Spleen (tissue), 11 donors: ENCODE results near the gene PLPP3. TPM values are rescaled to one million over a fixed set of nuclear protein-coding genes. Genes with fewer than 3 reads are reported as not detected.

Experiments used
- DNase-seq: peaks from one replicate; pipeline ENCODE4 v3.0.0-alpha.2; 2020
- H3K27ac ChIP-seq, 8 donors: fragments of 200-600 bp; sonication (generic) in 7 of 8; 1 replicate in 4 of 8; 2 replicates in 4 of 8; pipeline versions ENCODE4 v1.5.0 to v1.8.0; 2016 to 2021; ENCODE audit warnings: inconsistent platforms in 4 of 8, mild to moderate bottlenecking in 4 of 8, moderate library complexity in 1 of 8
- H3K27me3 ChIP-seq, 7 donors: fragments of 200-600 bp; sonication (generic) in 6 of 7; replicated peaks in 1 of 7; 1 replicate in 4 of 7; 2 replicates in 3 of 7; pipeline versions ENCODE4 v1.5.0 to v1.8.0; 2016 to 2021; ENCODE audit warnings: inconsistent platforms in 3 of 7, mild to moderate bottlenecking in 1 of 7
- H3K36me3 ChIP-seq, 6 donors: fragments of 200-600 bp; sonication (generic) in 5 of 6; 1 replicate in 4 of 6; 2 replicates in 2 of 6; pipeline versions ENCODE4 v1.5.0 to v1.8.0; 2016 to 2021; ENCODE audit warnings: inconsistent platforms in 2 of 6
- H3K4me1 ChIP-seq, 6 donors: fragments of 200-600 bp; sonication (generic) in 5 of 6; 1 replicate in 3 of 6; 2 replicates in 3 of 6; pipeline versions ENCODE4 v1.5.0 to v1.8.0; 2016 to 2021; ENCODE audit warnings: inconsistent platforms in 3 of 6
- H3K4me3 ChIP-seq, 8 donors: fragments of 200-600 bp; sonication (generic) in 7 of 8; 1 replicate in 4 of 8; 2 replicates in 4 of 8; pipeline versions ENCODE4 v1.5.0 to v1.8.0; 2016 to 2021; ENCODE audit warnings: inconsistent platforms in 4 of 8, mild to moderate bottlenecking in 4 of 8, moderate library complexity in 2 of 8
- H3K9me3 ChIP-seq, 8 donors: fragments of 200-600 bp; sonication (generic) in 7 of 8; 1 replicate in 4 of 8; 2 replicates in 4 of 8; pipeline versions ENCODE4 v1.5.0 to v1.8.0; 2016 to 2021; ENCODE audit warnings: inconsistent platforms in 4 of 8
- POLR2A ChIP-seq, 3 donors: fragments of 450-650 bp; IDR thresholded peaks; one replicate each; pipeline ENCODE4 v1.5.1; 2017; ENCODE audit warnings: antibody characterized with exemption in 3 of 3, mild to moderate bottlenecking in 1 of 3
- POLR2AphosphoS5 ChIP-seq, 3 donors: sonication (generic); formaldehyde crosslinking; IDR thresholded peaks; one replicate each; pipeline ENCODE4 v1.5.1; 2017; ENCODE audit warnings: antibody characterized with exemption in 3 of 3
- WGBS, 5 donors: extraction: QIAGEN DNeasy Blood & Tissue Kit in 3 of 5; methylation state at CpG; one replicate each; pipeline versions ENCODE4 v1.1.5 to v1.1.7; 2013 to 2018; 5-methylcytosine and 5-hydroxymethylcytosine counted together
- intact Hi-C: fragments of 100-400 bp; cut with DNase I; formaldehyde crosslinking; loops from one replicate; pipeline ENCODE4 v1.15.0; 2023; ENCODE audit warnings: low total_unique reads
- polyA plus RNA-seq, 3 donors: library from polyadenylated mRNA; stranded (reverse); fragments of 200-250 nt; gene quantifications; one replicate each; pipeline ENCODE4 v1.2.1, GENCODE V29; 2013
- total RNA-seq, 7 donors: library from RNA; depleted of rRNA in 3 of 7; stranded (reverse); fragments of >200 nt in 3 of 7; fragmentation: NEBNext Ultra II Directional in 4 of 7; extraction: Animal tissue kit (Norgen Biotek cat#: 25700) in 4 of 7; gene quantifications; one replicate each; pipeline versions ENCODE4 v1.1.0 to v1.2.1, GENCODE V29; 2016 to 2021
- TF ChIP-seq, protein P1 (sequence below), 11 experiments: fragments of 200-600 bp in 7 of 11; fragments of 450-650 bp in 4 of 11; sonication (generic) in 4 of 11; IDR thresholded peaks in 8 of 11; conservative IDR thresholded peaks in 3 of 11; 1 replicate in 7 of 11; 2 replicates in 4 of 11; pipeline versions ENCODE4 v1.4.0 to v1.8.0; 2016 to 2021; ENCODE audit warnings: antibody characterized with exemption in 11 of 11, inconsistent platforms in 4 of 11, mild to moderate bottlenecking in 1 of 11
- donor health status: healthy with polysubstance abuse.
- donor health status: DM: no; HTN: no; CAD: no; lungs with moderate emphysema.
- donor health status: DM: no; HTN: no; CAD: no.
- donor health status: Bipolar disorder and iron deficiency.
- donor health status: healthy.
- donor health status: DM: no; HTN: no; CAD: no.
- donor health status: DM: yes; HTN: yes; CAD: no.

PLPP3 gene
- total and polyA plus RNA-seq, 10 donors, result 6.7 to 90.0 (median 55.1) TPM

DNA sequence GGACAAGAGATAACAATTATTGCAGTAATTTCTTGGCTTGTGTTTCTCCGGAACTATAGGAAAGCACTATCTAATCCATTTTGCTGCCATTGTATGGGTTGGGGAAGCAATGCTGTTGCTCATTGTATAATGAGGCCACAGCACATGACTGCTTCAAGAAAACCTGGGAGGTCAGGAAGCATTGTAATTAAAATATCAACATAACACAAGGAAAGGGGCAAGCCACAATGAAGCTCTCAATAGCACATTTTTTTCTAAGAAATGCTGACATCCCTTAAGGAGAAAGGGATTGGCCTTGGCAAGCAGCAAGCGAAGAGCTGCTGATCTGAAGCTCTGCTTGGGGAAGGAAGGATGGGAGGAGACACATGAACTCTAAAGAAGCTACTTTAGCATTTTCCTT lies 44.0 kb downstream of the PLPP3 start:
- Histone ChIP-seq H3K27ac (no peak overlapping the region), H3K9me3 (no peaks in the 10 kb centered on the region), H3K27me3 (no peaks in the 10 kb centered on the region), H3K36me3 (peaks cover 4 to 67% (median 14%) of the 10 kb centered on the region in 6 donors), H3K4me1 (peaks cover 0 to 26% (median 10%) of the 10 kb centered on the region in 6 donors), H3K4me3 (no peak overlapping the region)
- intact Hi-C loops, result no loop called here
- DNase-seq, result no peak
- WGBS, 5 donors, result 83 to 90% (median 87%) methylated on average over 2 of the region's 2 CpGs
- TF ChIP-seq POLR2AphosphoS5 (IDR thresholded peaks at IDR 0.05) (no peak), POLR2A (IDR thresholded peaks at IDR 0.05) (no peak)
- TF ChIP-seq, protein P1, sequence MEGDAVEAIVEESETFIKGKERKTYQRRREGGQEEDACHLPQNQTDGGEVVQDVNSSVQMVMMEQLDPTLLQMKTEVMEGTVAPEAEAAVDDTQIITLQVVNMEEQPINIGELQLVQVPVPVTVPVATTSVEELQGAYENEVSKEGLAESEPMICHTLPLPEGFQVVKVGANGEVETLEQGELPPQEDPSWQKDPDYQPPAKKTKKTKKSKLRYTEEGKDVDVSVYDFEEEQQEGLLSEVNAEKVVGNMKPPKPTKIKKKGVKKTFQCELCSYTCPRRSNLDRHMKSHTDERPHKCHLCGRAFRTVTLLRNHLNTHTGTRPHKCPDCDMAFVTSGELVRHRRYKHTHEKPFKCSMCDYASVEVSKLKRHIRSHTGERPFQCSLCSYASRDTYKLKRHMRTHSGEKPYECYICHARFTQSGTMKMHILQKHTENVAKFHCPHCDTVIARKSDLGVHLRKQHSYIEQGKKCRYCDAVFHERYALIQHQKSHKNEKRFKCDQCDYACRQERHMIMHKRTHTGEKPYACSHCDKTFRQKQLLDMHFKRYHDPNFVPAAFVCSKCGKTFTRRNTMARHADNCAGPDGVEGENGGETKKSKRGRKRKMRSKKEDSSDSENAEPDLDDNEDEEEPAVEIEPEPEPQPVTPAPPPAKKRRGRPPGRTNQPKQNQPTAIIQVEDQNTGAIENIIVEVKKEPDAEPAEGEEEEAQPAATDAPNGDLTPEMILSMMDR (IDR thresholded peaks at IDR 0.05 in 8 of 11, conservative IDR thresholded peaks at IDR 0.05 in 3 of 11), result no peak

DNA sequence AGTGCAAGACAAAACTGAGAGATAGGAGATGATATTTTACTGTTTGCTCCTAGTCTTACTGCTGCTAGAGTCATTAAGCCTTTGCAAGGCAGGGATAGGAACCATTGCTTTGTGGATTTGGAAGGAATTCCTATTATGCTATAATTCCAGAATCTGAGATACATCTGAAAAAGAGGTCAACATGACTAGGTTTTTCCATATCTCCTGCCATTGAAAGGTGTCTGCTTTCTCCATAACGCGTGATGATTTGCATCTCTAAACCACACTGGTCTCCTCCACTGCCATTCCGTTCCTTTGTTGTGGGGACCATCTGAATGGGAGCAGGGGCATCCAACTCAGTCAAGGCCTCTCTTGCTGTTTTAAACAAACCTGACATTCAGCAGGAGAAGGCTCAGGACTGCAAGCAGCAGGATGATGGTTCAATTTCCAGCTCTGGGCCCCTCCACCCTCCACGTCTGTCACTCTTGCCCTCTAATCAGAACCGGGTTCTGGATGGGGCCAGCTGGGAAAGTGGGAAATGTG lies 45.2 kb downstream of the PLPP3 start:
- Histone ChIP-seq H3K27ac (no peak overlapping the region), H3K9me3 (no peaks in the 10 kb centered on the region), H3K4me3 (no peak overlapping the region), H3K4me1 (peaks cover 0 to 17% (median 5%) of the 10 kb centered on the region in 6 donors), H3K36me3 (peaks cover 4 to 70% (median 14%) of the 10 kb centered on the region in 6 donors), H3K27me3 (no peaks in the 10 kb centered on the region)
- intact Hi-C loops, result no loop called here
- TF ChIP-seq POLR2A (IDR thresholded peaks at IDR 0.05) (no peak), POLR2AphosphoS5 (IDR thresholded peaks at IDR 0.05) (no peak)
- TF ChIP-seq, protein P1 (IDR thresholded peaks at IDR 0.05 in 8 of 11, conservative IDR thresholded peaks at IDR 0.05 in 3 of 11), result no peak
- WGBS, 5 donors, result 85 to 93% (median 88%) methylated on average over 5 of the region's 5 CpGs
- DNase-seq, result no peak

DNA sequence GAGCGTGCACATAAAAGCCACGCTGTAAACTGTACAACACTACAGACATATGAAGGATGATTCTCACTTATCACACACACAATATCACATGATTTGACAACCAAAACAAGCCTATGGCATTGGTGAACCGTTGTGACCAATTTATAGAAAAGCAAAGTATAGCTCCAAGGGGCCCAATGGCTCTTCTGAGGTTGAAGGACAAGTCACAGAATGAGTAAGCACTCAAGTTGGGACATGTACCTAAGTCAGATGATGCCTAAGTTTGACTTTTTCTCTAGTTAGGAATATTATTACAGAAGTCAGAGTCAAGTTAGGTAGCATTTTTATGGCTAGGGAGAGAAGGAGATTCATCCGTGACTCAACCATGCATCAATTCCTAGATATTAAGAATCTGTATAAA lies 45.7 kb downstream of the PLPP3 start:
- H3K27ac ChIP-seq, result no peak overlapping the region
- H3K4me3 ChIP-seq, result no peak overlapping the region
- H3K27me3 ChIP-seq, result no peaks in the 10 kb centered on the region
- peaks cover 4 to 70% (median 14%) of the 10 kb centered on the region in 6 donors for H3K36me3 ChIP-seq
- TF ChIP-seq POLR2A (IDR thresholded peaks at IDR 0.05) (no peak), POLR2AphosphoS5 (IDR thresholded peaks at IDR 0.05) (no peak)
- TF ChIP-seq, protein P1 (IDR thresholded peaks at IDR 0.05 in 8 of 11, conservative IDR thresholded peaks at IDR 0.05 in 3 of 11), result no peak
- no peak for DNase-seq
- 82 to 92% (median 85%) methylated on average over 4 of the region's 4 CpGs for WGBS, 5 donors
- no peaks in the 10 kb centered on the region for H3K9me3 ChIP-seq
- intact Hi-C loops, result no loop called here
- peaks cover 0 to 23% (median 7%) of the 10 kb centered on the region in 6 donors for H3K4me1 ChIP-seq

DNA sequence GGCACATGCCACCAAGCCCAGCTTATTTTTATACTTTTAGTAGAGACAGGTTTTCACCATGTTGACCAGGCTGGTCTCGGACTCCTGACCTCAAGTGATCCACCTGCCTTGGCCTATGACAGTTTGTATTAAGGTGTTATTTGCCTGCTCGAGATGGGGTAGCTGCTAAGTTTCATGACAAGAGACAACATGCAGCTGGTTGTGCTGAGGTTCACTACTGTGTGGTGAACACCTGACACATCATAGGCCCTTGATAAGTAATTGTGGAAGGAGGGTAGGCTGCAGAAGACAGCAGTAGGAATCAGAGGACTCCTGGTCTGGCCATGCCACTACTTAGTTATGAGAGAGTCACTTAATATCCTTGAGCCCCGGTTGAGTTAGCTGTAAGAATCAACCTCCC lies 46.2 kb downstream of the PLPP3 start:
- H3K9me3 ChIP-seq, result no peaks in the 10 kb centered on the region
- no peak overlapping the region for H3K27ac ChIP-seq
- H3K4me1 ChIP-seq, result peaks cover 0 to 27% (median 11%) of the 10 kb centered on the region in 6 donors
- intact Hi-C loops, result no loop called here
- H3K36me3 ChIP-seq, result peaks cover 4 to 70% (median 14%) of the 10 kb centered on the region in 6 donors
- no peaks in the 10 kb centered on the region for H3K27me3 ChIP-seq
- TF ChIP-seq POLR2AphosphoS5 (IDR thresholded peaks at IDR 0.05) (no peak), POLR2A (IDR thresholded peaks at IDR 0.05) (no peak)
- TF ChIP-seq, protein P1 (IDR thresholded peaks at IDR 0.05 in 8 of 11, conservative IDR thresholded peaks at IDR 0.05 in 3 of 11), result no peak
- WGBS, 5 donors, result 89 to 96% (median 93%) methylated on average over 3 of the region's 3 CpGs
- H3K4me3 ChIP-seq, result no peak overlapping the region
- no peak for DNase-seq
